GM06990 (cell line): ENCODE results near the gene HTN3.
"Not testable (repeated sequence)": the region's sequence is repeated elsewhere in the genome, so short reads cannot be mapped to it uniquely, and the experiment has no call there.

Source experiments
- DNase-seq: peaks from one replicate; pipeline ENCODE4 v3.0.0-alpha.2; 2011; ENCODE audit not compliant: insufficient read length; ENCODE audit errors: extremely low read depth
- H3K27me3 ChIP-seq: replicated peaks from 2 replicates; pipeline ENCODE4 v1.6.0; 2011; ENCODE audit warnings: low read length; ENCODE audit not compliant: control insufficient read depth, insufficient read depth
- H3K36me3 ChIP-seq: 2 replicates; pipeline ENCODE4 v1.5.1; 2011; ENCODE audit warnings: low read length; ENCODE audit not compliant: control insufficient read depth, insufficient read depth
- H3K4me3 ChIP-seq: replicated peaks from 2 replicates; pipeline ENCODE4 v1.5.1; 2011; ENCODE audit warnings: low read depth, mild to moderate bottlenecking, control low read depth, low read length
- CTCF ChIP-seq: IDR thresholded peaks from 2 replicates; pipeline ENCODE4 v1.5.1; 2011; ENCODE audit warnings: low read length, control low read depth, mild to moderate bottlenecking, inconsistent platforms; ENCODE audit not compliant: insufficient read depth, poor library complexity, severe bottlenecking

HTN3 gene

GRCh38 chr4:69999420-69999819 lies 28.8 kb upstream of the HTN3 start:
- DNase-seq, result no peak
- H3K36me3 ChIP-seq, result no peaks in the 10 kb centered on the region
- no peaks in the 10 kb centered on the region for H3K27me3 ChIP-seq
- no peak for TF ChIP-seq CTCF
- no peak overlapping the region for H3K4me3 ChIP-seq

- DNase-seq, result no peak
- H3K4me3 ChIP-seq, result no peak overlapping the region
- no peaks in the 10 kb centered on the region for H3K36me3 ChIP-seq
- H3K27me3 ChIP-seq, result no peaks in the 10 kb centered on the region
- TF ChIP-seq CTCF, result no peak
These were observed 27.5 kb upstream of the HTN3 start for GRCh38 chr4:70000711-70001110.

GRCh38 chr4:70002507-70002906 lies 25.8 kb upstream of the HTN3 start:
- no peak for TF ChIP-seq CTCF
- Histone ChIP-seq H3K36me3 (no peaks in the 10 kb centered on the region), H3K4me3 (no peak overlapping the region), H3K27me3 (no peaks in the 10 kb centered on the region)
- no peak for DNase-seq

- Histone ChIP-seq H3K36me3 (no peaks in the 10 kb centered on the region), H3K4me3 (no peak overlapping the region), H3K27me3 (no peaks in the 10 kb centered on the region)
- TF ChIP-seq CTCF, result no peak
- no peak for DNase-seq
These were observed 19.5 kb upstream of the HTN3 start for GRCh38 chr4:70008771-70009170.

GRCh38 chr4:70019006-70019405 lies 9.3 kb upstream of the HTN3 start:
- H3K36me3 ChIP-seq, H3K27me3 ChIP-seq, H3K4me3 ChIP-seq, DNase-seq: not testable (repeated sequence)

GRCh38 chr4:70023218-70023617 lies 5.0 kb upstream of the HTN3 start:
- no peak for TF ChIP-seq CTCF
- DNase-seq, result no peak
- H3K4me3 ChIP-seq, result no peak overlapping the region
- no peaks in the 10 kb centered on the region for H3K36me3 ChIP-seq
- H3K27me3 ChIP-seq, result no peaks in the 10 kb centered on the region
